ENCODE results near the gene GPR148.

GPR148 gene

DNA sequence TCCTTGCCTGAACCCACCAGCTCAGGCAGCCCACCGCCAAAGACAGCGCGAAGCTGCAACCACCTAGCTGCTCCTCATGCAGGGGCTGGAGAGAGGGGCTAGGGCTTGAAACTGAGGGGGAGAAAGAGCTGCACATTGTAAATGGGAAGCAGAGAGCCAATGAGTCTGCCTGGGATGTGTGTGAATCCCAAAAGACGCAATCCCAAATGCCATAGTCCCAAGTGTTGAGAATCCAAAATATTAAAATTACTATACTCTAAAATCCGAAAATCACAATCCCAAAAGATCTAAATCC, 35.9 kb downstream of the GPR148 start:
- no peak for DNase-seq (ENCODE audit: low read depth in 1 of 2, low spot score in 1 of 2)
- no peaks in the 10 kb centered on the region for H3K27me3 ChIP-seq (ENCODE audit: insufficient read depth, poor library complexity, severe bottlenecking)

DNA sequence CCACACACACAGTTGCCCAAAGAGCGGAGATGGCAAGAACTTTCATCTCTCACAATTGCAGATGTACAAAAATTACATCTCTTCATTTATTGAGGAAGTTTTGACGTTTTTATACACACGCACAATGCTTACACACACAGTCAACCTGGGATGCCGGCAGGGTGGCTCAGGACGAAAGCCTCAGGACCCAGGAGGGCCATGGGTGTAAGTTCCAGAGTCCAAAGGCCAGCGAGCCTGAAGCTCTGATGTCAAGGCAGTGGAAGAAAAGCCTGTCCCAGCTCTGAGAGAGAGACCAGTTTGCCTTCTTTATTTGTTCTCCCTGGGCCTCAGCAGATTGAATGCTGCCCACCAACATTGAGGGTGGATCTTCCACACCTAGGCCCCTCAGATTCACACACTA, 36.6 kb downstream of the GPR148 start:
- TF ChIP-seq GABPA (IDR thresholded peaks at IDR 0.05; ENCODE audit: low read depth): no peak
- TF ChIP-seq, protein P1, sequence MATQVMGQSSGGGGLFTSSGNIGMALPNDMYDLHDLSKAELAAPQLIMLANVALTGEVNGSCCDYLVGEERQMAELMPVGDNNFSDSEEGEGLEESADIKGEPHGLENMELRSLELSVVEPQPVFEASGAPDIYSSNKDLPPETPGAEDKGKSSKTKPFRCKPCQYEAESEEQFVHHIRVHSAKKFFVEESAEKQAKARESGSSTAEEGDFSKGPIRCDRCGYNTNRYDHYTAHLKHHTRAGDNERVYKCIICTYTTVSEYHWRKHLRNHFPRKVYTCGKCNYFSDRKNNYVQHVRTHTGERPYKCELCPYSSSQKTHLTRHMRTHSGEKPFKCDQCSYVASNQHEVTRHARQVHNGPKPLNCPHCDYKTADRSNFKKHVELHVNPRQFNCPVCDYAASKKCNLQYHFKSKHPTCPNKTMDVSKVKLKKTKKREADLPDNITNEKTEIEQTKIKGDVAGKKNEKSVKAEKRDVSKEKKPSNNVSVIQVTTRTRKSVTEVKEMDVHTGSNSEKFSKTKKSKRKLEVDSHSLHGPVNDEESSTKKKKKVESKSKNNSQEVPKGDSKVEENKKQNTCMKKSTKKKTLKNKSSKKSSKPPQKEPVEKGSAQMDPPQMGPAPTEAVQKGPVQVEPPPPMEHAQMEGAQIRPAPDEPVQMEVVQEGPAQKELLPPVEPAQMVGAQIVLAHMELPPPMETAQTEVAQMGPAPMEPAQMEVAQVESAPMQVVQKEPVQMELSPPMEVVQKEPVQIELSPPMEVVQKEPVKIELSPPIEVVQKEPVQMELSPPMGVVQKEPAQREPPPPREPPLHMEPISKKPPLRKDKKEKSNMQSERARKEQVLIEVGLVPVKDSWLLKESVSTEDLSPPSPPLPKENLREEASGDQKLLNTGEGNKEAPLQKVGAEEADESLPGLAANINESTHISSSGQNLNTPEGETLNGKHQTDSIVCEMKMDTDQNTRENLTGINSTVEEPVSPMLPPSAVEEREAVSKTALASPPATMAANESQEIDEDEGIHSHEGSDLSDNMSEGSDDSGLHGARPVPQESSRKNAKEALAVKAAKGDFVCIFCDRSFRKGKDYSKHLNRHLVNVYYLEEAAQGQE (IDR thresholded peaks at IDR 0.05; ENCODE audit: insufficient replicate concordance, low read depth): no peak
- TF ChIP-seq, protein P2, sequence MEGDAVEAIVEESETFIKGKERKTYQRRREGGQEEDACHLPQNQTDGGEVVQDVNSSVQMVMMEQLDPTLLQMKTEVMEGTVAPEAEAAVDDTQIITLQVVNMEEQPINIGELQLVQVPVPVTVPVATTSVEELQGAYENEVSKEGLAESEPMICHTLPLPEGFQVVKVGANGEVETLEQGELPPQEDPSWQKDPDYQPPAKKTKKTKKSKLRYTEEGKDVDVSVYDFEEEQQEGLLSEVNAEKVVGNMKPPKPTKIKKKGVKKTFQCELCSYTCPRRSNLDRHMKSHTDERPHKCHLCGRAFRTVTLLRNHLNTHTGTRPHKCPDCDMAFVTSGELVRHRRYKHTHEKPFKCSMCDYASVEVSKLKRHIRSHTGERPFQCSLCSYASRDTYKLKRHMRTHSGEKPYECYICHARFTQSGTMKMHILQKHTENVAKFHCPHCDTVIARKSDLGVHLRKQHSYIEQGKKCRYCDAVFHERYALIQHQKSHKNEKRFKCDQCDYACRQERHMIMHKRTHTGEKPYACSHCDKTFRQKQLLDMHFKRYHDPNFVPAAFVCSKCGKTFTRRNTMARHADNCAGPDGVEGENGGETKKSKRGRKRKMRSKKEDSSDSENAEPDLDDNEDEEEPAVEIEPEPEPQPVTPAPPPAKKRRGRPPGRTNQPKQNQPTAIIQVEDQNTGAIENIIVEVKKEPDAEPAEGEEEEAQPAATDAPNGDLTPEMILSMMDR (IDR thresholded peaks at IDR 0.05; ENCODE audit: insufficient read depth, low read length): no peak
- no peak for DNase-seq (ENCODE audit: low read depth in 1 of 2, low spot score in 1 of 2)
- H3K4me3 ChIP-seq (replicated peaks; ENCODE audit: insufficient read depth, low read length): no peak overlapping the region
- no peak overlapping the region for H3K27ac ChIP-seq (replicated peaks)
- H3K27me3 ChIP-seq (ENCODE audit: insufficient read depth, poor library complexity, severe bottlenecking): no peaks in the 10 kb centered on the region

More for the DNA sequence above, 35.9 kb downstream of the GPR148 start:
- no peak overlapping the region for H3K4me3 ChIP-seq (replicated peaks; ENCODE audit: insufficient read depth, low read length)
- no peak overlapping the region for H3K27ac ChIP-seq (replicated peaks)
- no peak for TF ChIP-seq SPI1 (IDR thresholded peaks at IDR 0.05; ENCODE audit: borderline replicate concordance, low read depth)
- TF ChIP-seq, protein P2 (IDR thresholded peaks at IDR 0.05; ENCODE audit: insufficient read depth, low read length): no peak
- TF ChIP-seq, protein P1 (IDR thresholded peaks at IDR 0.05; ENCODE audit: insufficient replicate concordance, low read depth): no peak
- TF ChIP-seq POLR2AphosphoS5 (IDR thresholded peaks at IDR 0.05; ENCODE audit: low read depth): no peak
- TF ChIP-seq GABPA (IDR thresholded peaks at IDR 0.05; ENCODE audit: low read depth): no peak

DNA sequence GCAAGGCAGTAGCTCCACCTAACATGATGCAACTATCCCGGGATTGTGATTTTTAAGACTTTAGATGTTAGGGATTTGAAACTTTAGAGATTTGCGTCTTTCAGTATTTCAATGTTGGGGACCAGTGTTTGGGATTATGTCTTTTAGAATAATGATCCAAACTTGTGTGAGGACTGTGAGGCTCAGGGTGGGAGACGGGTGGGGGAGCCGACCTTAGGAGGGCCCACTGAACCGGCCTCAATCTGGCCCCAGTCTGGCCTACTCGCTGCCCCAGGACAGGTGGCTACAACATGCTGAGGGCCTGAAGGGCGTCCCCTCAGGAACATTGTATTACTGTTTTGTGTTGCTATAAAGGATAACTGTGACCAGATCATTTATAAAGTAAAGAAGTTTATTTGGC, 37.2 kb downstream of the GPR148 start:
- TF ChIP-seq POLR2AphosphoS5 (IDR thresholded peaks at IDR 0.05; ENCODE audit: low read depth): no peak
- TF ChIP-seq, protein P2 (IDR thresholded peaks at IDR 0.05; ENCODE audit: insufficient read depth, low read length): no peak
- TF ChIP-seq, protein P1 (IDR thresholded peaks at IDR 0.05; ENCODE audit: insufficient replicate concordance, low read depth): no peak
- TF ChIP-seq GABPA (IDR thresholded peaks at IDR 0.05; ENCODE audit: low read depth): no peak
- TF ChIP-seq SPI1 (IDR thresholded peaks at IDR 0.05; ENCODE audit: borderline replicate concordance, low read depth): no peak
- no peak for DNase-seq (ENCODE audit: low read depth in 1 of 2, low spot score in 1 of 2)
- H3K4me3 ChIP-seq (replicated peaks; ENCODE audit: insufficient read depth, low read length): no peak overlapping the region
- H3K27ac ChIP-seq (replicated peaks): no peak overlapping the region
- no peaks in the 10 kb centered on the region for H3K27me3 ChIP-seq (ENCODE audit: insufficient read depth, poor library complexity, severe bottlenecking)

Measured in HL-60 (cell line).